Prostate gland (tissue), 2 donors: ENCODE results near the gene CYP4V2. TPM values are rescaled to one million over a fixed set of nuclear protein-coding genes. Genes with fewer than 3 reads are reported as not detected.

Source experiments
- DNase-seq: peaks from one replicate; pipeline ENCODE4 v3.0.0-alpha.2; 2019; ENCODE audit warnings: low spot score
- H3K27ac ChIP-seq, 2 donors: fragments of 200-600 bp; sonication (generic); 2 replicates each; pipeline ENCODE4 v1.5.1; 2017 to 2019
- H3K27me3 ChIP-seq: fragments of 200-600 bp; sonication (generic); replicated peaks from 2 replicates; pipeline ENCODE4 v1.5.1; 2019; ENCODE audit not compliant: insufficient read depth
- H3K36me3 ChIP-seq, 2 donors: fragments of 200-600 bp; sonication (generic); 1 replicate in 1 of 2; 2 replicates in 1 of 2; pipeline versions ENCODE4 v1.5.1 to v1.8.1; 2017 to 2019
- H3K4me1 ChIP-seq: fragments of 200-600 bp; sonication (generic); replicated peaks from 2 replicates; pipeline ENCODE4 v1.5.1; 2019
- H3K4me3 ChIP-seq, 2 donors: fragments of 200-600 bp; sonication (generic); 2 replicates each; pipeline ENCODE4 v1.5.1; 2017 to 2019
- H3K9me3 ChIP-seq: fragments of 200-600 bp; sonication (generic); 2 replicates; pipeline ENCODE4 v1.5.1; 2017
- CTCF ChIP-seq, 4 experiments: fragments of 200-600 bp in 2 of 4; fragments of 450-650 bp in 2 of 4; sonication (generic) in 2 of 4; IDR thresholded peaks; 1 replicate in 3 of 4; 2 replicates in 1 of 4; pipeline ENCODE4 v1.5.1; 2016 to 2019; ENCODE audit warnings: antibody characterized with exemption in 4 of 4, mild to moderate bottlenecking in 2 of 4, moderate library complexity in 2 of 4
- POLR2A ChIP-seq: fragments of 450-650 bp; IDR thresholded peaks from one replicate; pipeline ENCODE4 v1.6.1; 2016; ENCODE audit warnings: antibody characterized with exemption, mild to moderate bottlenecking
- POLR2AphosphoS5 ChIP-seq: sonication (generic); formaldehyde crosslinking; IDR thresholded peaks from one replicate; pipeline ENCODE4 v1.6.1; 2017; ENCODE audit warnings: antibody characterized with exemption
- WGBS: methylation state at CpG from one replicate; pipeline ENCODE4 v1.1.5; 2018; 5-methylcytosine and 5-hydroxymethylcytosine counted together
- intact Hi-C: fragments of 100-400 bp; cut with DNase I; formaldehyde crosslinking; loops from one replicate; pipeline ENCODE4 v1.14.2; 2022
- total RNA-seq, 2 donors: library from RNA; depleted of rRNA; stranded (reverse); fragments of >200 nt; gene quantifications; one replicate each; pipeline ENCODE4 v1.1.0, GENCODE V29; 2016

CYP4V2 gene
- total RNA-seq, 2 donors from 2014 or later: 23.5 to 40.2 TPM

- H3K4me3 ChIP-seq: no peak overlapping the region
- no peaks in the 10 kb centered on the region for H3K4me1 ChIP-seq
- WGBS: 91% methylated on average over 1 of the region's 1 CpG
- H3K27me3 ChIP-seq: no peaks in the 10 kb centered on the region
- TF ChIP-seq POLR2A (no peak), POLR2AphosphoS5 (no peak), CTCF (IDR thresholded peaks at IDR 0.05) (no peak)
- H3K9me3 ChIP-seq: no peaks in the 10 kb centered on the region
- no peak for DNase-seq
- intact Hi-C loops: no loop called here
- no peaks in the 10 kb centered on the region for H3K36me3 ChIP-seq
- no peak overlapping the region for H3K27ac ChIP-seq
Observed at GRCh38 chr4:186148336-186148975, 42.9 kb upstream of the CYP4V2 start.

- intact Hi-C loops: no loop called here
- no peaks in the 10 kb centered on the region for H3K36me3 ChIP-seq
- no peak overlapping the region for H3K4me3 ChIP-seq
- H3K27me3 ChIP-seq: no peaks in the 10 kb centered on the region
- no peak for DNase-seq
- no peaks in the 10 kb centered on the region for H3K9me3 ChIP-seq
- TF ChIP-seq POLR2A (no peak), POLR2AphosphoS5 (no peak), CTCF (IDR thresholded peaks at IDR 0.05) (no peak)
- no peaks in the 10 kb centered on the region for H3K4me1 ChIP-seq
- 78% methylated on average over 14 of the region's 14 CpGs for WGBS
- no peak overlapping the region for H3K27ac ChIP-seq
Observed at GRCh38 chr4:186149872-186150271, 41.5 kb upstream of the CYP4V2 start.

- no peak overlapping the region for H3K4me3 ChIP-seq
- H3K9me3 ChIP-seq: no peaks in the 10 kb centered on the region
- no peaks in the 10 kb centered on the region for H3K27me3 ChIP-seq
- 90% methylated on average over 13 of the region's 13 CpGs for WGBS
- H3K27ac ChIP-seq: no peak overlapping the region
- H3K4me1 ChIP-seq: no peaks in the 10 kb centered on the region
- no peak for TF ChIP-seq CTCF (IDR thresholded peaks at IDR 0.05)
- TF ChIP-seq POLR2A: no peak
- TF ChIP-seq POLR2AphosphoS5: no peak
- no peak for DNase-seq
- intact Hi-C loops: no loop called here
- H3K36me3 ChIP-seq: no peaks in the 10 kb centered on the region
Observed at GRCh38 chr4:186150926-186151325, 40.4 kb upstream of the CYP4V2 start.

GRCh38 chr4:186151499-186151898, 39.9 kb upstream of the CYP4V2 start:
- Histone ChIP-seq H3K27ac (no peak overlapping the region), H3K4me3 (no peak overlapping the region), H3K9me3 (no peaks in the 10 kb centered on the region), H3K4me1 (no peaks in the 10 kb centered on the region), H3K36me3 (no peaks in the 10 kb centered on the region), H3K27me3 (no peaks in the 10 kb centered on the region)
- 96% methylated on average over 7 of the region's 7 CpGs for WGBS
- no peak for DNase-seq
- intact Hi-C loops: no loop called here
- TF ChIP-seq POLR2AphosphoS5: no peak
- TF ChIP-seq CTCF (IDR thresholded peaks at IDR 0.05): no peak
- TF ChIP-seq POLR2A: no peak

GRCh38 chr4:186158021-186158813, 33.1 kb upstream of the CYP4V2 start:
- H3K4me1 ChIP-seq: no peaks in the 10 kb centered on the region
- no peak for DNase-seq
- H3K4me3 ChIP-seq: no peak overlapping the region
- H3K27me3 ChIP-seq: no peaks in the 10 kb centered on the region
- 83% methylated on average over 17 of the region's 17 CpGs for WGBS
- TF ChIP-seq CTCF (IDR thresholded peaks at IDR 0.05): no peak
- no peak for TF ChIP-seq POLR2AphosphoS5
- TF ChIP-seq POLR2A: no peak
- no peaks in the 10 kb centered on the region for H3K36me3 ChIP-seq
- intact Hi-C loops: no loop called here
- H3K27ac ChIP-seq: no peak overlapping the region
- H3K9me3 ChIP-seq: no peaks in the 10 kb centered on the region
